GM18870 (cell line): ENCODE results near the gene REV3L.
A peak's percentile ranks its signal among the peaks of the same experiment; 100 is the strongest.

Source experiments
- ATAC-seq: cut with Tn5 transposase; IDR thresholded peaks from one replicate; pipeline ENCODE4 v1.9.1; 2021; ENCODE audit warnings: moderate library complexity; ENCODE audit not compliant: unreplicated experiment

Gene REV3L

GRCh38 chr6:111428811-111429210 lies 54.2 kb downstream of the REV3L start:
- ATAC-seq = no peak

GRCh38 chr6:111427341-111428116 lies 55.5 kb downstream of the REV3L start:
- peak; percentile 80 for ATAC-seq

GRCh38 chr6:111423960-111424846 lies 58.8 kb downstream of the REV3L start:
- no peak for ATAC-seq

DNA sequence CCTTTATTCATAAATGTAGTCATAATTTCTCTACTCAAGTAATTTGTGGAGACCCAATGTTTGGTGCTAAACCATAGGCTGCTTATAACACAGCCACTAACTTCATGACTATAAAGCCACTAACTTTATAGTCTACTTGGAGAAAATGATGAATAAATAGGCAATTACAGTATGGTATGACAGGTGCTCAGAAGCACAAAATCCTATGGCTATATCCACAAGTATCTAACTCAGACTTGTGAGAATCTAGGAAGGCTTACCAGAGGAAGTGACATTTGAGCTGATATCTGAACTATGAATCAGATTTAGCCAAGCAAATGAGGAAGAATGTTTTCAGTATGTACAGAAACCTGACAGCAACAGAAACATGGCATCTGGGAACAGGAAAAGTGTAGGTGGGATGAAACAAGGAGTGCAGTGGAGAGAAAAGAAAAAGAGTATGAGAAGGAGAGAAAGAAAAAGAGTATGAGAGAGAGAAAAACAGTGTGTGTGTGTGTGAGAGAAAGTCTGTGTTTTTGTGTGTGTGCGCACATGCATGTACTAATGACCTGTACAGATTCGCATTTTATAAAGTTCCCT lies 59.9 kb downstream of the REV3L start:
- ATAC-seq = no peak

GRCh38 chr6:111418971-111419693 lies 63.9 kb downstream of the REV3L start:
- ATAC-seq = no peak

- ATAC-seq = no peak
Observed at GRCh38 chr6:111417946-111418345, 65.1 kb downstream of the REV3L start.

DNA sequence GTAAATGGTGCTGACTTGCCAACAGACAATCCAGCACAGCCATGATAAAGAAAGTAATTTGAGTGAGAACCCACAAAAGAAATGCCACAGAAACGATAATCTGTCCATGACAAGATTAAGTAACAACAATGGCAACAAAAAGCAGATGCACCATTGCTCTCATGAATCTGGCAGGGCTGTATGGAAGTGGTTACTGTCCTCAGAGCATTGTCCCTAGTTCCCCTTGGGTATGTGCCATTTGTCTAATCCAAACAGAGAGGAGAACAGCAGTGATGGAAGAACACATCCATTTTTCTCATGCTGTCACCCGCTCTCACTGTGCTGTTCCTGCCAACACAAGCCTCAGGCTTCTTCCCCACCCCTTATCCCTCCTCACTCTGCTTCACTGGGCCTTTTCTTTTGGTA lies 65.8 kb downstream of the REV3L start:
- ATAC-seq = no peak

DNA sequence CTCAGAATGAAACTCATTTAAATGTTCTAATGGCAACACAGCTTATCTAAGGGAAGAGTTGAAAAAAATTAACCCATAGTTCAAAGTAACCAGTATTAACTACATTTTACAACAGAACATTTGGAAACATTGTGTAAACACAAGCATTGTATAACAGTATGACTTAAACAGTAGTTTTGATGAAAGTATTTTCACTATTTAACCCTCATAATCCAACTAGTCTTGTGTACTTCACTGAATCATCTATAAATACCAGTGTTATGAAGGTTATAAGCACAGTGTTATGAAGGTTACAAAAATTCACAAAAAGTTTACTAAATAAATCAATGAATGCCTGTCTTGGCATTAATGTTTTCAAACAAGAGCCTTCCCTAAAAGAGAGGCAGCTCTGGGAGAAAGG lies 66.5 kb downstream of the REV3L start:
- ATAC-seq = no peak

DNA sequence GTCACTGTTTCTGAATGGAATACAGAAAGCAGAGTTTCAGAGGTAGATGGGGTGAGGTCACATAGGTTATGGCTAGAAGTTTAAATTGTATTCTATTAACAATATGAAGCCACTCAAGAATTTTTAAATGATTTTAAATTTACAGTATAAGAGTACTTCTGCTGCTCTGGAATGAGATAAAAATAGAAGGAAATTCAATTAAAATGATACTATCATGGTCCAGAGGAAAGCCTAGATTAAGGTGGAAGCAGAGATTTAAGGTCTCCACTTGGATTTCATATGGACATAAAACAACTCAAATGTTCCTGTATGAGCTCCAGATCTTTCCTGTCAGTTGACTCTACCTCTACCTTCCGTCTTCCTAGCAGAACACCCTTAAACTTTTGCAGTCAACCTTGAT lies 68.6 kb downstream of the REV3L start:
- ATAC-seq = no peak

DNA sequence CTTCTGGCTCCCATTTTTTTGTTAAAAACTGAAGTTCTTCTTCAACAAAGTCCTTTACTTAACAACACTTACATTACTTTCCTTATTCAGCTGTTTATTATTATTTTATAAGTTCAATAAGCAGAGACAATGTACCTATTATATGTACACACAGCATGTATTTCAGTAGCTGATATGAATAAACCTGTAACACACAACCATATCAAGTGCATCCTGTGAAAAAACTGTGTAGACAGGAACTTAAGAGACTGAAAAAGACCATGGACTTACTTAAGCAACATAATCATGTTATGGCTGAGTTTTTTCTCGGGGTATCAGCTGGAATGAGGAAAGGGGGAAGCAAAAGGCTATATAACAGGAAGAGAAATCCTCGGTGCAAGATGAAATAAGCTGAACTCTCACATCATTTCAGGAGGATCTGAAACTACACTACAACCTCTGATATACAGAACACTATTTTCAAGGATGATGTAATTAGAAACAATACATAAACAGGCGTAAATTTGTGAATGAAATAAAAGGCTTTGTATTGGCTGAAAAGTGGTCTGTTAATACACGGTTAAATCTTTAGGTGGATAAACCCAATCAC lies 70.9 kb downstream of the REV3L start:
- ATAC-seq = peak; percentile 44

GRCh38 chr6:111411046-111411445 lies 72.0 kb downstream of the REV3L start:
- no peak for ATAC-seq

DNA sequence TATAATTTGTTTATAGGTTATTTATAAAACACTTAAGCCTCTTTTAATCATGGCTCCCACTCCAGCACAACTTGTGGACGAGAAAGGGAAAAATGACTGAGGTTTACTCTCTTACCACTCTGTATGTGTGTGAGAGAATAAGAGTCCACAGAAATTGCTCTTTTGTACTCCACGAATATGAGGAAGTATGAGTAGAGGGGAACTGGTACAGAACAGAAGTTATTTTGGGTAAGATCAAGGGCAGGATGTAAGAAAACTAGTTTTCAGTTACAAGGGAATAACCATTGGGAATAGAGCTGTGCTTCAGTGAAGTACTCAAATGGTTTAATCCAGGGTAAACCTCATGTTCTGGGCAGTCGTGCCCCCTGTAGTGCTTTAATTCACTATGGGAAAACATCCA lies 72.6 kb downstream of the REV3L start:
- ATAC-seq = no peak

- ATAC-seq = no peak
Observed at GRCh38 chr6:111409430-111409829, 73.6 kb downstream of the REV3L start.

DNA sequence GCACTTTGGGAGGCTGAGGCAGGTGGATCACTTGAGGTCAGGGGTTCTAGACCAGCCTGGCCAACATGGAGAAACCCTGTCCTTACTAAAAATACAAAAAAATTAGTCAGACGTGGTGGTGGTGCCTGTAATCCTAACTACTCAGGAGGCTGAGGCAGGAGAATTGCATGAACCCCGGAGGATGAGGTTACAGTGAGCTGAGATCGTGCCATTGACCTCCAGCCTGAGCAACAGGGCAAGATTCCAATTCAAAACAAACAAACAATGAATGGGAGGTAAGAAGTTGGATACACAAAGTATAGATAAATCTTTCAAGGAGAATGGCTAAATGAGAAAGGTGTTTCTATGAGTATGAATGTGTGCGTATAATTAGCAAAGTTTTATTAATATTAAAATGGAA lies 75.3 kb downstream of the REV3L start:
- no peak for ATAC-seq

- ATAC-seq = peak; percentile 99
Observed at GRCh38 chr6:111406200-111406721, 76.8 kb downstream of the REV3L start.

DNA sequence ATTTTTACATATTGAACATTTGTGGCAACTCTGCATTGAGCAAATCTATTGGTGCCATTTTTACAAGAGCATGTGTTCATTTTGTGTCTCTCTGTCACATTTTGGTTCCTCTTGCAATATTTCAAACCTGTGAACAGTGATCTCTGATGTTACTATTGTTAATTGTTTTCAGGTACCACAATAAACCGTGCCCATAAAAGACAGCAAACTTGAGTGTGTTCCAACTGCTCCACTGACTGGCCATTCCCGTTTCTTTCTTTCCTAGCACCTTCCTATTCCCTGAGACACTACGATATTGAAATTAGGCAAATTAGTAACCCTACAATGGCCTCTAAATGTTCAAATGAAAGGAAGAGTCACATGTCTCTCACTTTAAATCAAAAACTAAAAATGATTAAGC lies 79.6 kb downstream of the REV3L start:
- ATAC-seq = no peak

GRCh38 chr6:111399626-111400025 lies 83.4 kb downstream of the REV3L start:
- ATAC-seq = no peak

DNA sequence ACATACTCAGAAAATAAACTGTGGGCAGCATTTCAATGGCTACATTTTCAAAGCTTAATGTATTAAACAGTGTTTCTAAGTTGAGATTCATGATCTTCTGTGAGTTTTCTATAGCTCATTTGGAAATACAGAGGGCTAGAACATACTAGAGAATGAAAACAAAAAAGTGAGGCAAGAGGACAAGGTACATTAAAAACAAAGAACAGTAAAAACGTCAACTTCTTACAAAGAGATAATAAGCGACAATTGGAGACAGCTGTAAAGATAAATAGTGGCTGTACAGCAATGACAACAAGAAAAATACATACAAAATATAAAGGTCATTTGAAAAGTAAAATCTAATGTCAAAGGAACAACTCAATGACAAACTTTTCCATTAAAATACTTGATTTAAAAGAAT lies 94.3 kb downstream of the REV3L start:
- no peak for ATAC-seq

GRCh38 chr6:111382476-111383294 lies 100.3 kb downstream of the REV3L start:
- no peak for ATAC-seq

- no peak for ATAC-seq
Observed at GRCh38 chr6:111381728-111382127, 101.3 kb downstream of the REV3L start.
